Ectodermal cell (in vitro differentiated cells): ENCODE results near the gene IL12A.

Source experiments
- H3K27ac ChIP-seq: 2 replicates; pipeline ENCODE4 v1.7.0; 2013; ENCODE audit warnings: mild to moderate bottlenecking, low read depth, low read length; ENCODE audit not compliant: insufficient read depth, poor library complexity, severe bottlenecking
- H3K27me3 ChIP-seq: 2 replicates; pipeline ENCODE4 v1.7.0; 2013; ENCODE audit warnings: mild to moderate bottlenecking, low read length; ENCODE audit not compliant: insufficient read depth, control insufficient read depth, poor library complexity, severe bottlenecking
- H3K36me3 ChIP-seq: one replicate; pipeline ENCODE4 v1.7.0; 2013; ENCODE audit warnings: low read length; ENCODE audit not compliant: control insufficient read depth, insufficient read depth
- H3K4me1 ChIP-seq: one replicate; pipeline ENCODE4 v1.7.0; 2013; ENCODE audit warnings: low read length; ENCODE audit not compliant: control insufficient read depth, insufficient read depth
- H3K4me3 ChIP-seq: 2 replicates; pipeline ENCODE4 v1.7.0; 2013; ENCODE audit warnings: low read depth, low read length, control low read depth; ENCODE audit not compliant: insufficient read depth
- H3K9me3 ChIP-seq: 2 replicates; pipeline ENCODE4 v1.7.0; 2013; ENCODE audit warnings: mild to moderate bottlenecking, low read length, moderate library complexity; ENCODE audit not compliant: control insufficient read depth
- WGBS, 2 experiments: methylation state at CpG; one replicate each; pipeline ENCODE4 v1.1.7; 2013; ENCODE audit warnings: missing lambda C conversion rate in 2 of 2; 5-methylcytosine and 5-hydroxymethylcytosine counted together

Gene IL12A

DNA sequence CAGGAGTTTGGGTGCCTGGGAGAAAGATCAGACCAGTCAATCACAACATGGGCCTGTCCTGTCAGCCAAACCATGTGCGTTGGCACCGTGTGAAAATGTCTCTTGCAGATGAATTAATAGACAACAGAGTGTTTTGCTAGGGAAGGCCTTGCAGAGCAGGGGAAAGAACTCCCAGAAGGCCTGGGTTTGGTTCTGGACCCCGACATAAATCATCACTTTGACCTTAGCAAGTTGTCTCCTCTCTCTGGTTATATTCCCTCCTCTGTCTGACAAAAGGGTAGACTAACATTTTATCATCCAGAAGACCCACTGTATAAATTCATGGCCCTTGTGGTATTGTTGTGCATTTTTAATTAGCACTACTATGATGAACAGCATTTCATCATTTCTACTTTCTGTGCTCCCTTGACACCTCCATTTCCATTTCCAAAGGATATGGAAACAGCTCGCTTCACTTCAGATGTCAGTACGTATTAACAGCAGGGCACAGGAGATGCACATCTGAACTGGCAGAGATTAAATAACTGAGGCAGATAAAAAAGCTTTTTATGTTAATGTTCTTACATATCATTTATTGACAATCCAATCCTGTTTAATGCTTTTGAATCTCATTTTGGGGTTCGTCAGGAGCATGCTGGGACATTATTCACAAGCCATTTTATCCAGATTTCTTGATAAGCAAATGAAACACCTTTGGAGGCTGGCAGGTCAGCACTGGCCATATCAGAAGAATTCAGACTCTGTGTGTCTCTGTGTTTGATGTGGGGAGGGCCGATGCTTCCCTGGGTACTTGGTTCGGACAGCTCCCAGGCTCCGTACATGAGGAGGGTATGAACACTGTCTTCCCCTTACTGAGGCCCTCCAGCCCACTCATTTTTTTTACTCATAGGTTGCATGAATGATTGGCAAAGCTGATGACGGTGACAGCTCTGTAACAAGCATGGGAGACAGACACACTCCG lies 28.2 kb upstream of the IL12A start:
- Histone ChIP-seq H3K36me3 (no peaks in the 10 kb centered on the region), H3K4me3 (no peak overlapping the region), H3K4me1 (no peaks in the 10 kb centered on the region), H3K27me3 (no peaks in the 10 kb centered on the region), H3K27ac (no peak overlapping the region), H3K9me3 (no peaks in the 10 kb centered on the region)
- WGBS, 2 experiments: 92 to 95% methylated on average over 10 to 11 of the region's 11 CpGs

DNA sequence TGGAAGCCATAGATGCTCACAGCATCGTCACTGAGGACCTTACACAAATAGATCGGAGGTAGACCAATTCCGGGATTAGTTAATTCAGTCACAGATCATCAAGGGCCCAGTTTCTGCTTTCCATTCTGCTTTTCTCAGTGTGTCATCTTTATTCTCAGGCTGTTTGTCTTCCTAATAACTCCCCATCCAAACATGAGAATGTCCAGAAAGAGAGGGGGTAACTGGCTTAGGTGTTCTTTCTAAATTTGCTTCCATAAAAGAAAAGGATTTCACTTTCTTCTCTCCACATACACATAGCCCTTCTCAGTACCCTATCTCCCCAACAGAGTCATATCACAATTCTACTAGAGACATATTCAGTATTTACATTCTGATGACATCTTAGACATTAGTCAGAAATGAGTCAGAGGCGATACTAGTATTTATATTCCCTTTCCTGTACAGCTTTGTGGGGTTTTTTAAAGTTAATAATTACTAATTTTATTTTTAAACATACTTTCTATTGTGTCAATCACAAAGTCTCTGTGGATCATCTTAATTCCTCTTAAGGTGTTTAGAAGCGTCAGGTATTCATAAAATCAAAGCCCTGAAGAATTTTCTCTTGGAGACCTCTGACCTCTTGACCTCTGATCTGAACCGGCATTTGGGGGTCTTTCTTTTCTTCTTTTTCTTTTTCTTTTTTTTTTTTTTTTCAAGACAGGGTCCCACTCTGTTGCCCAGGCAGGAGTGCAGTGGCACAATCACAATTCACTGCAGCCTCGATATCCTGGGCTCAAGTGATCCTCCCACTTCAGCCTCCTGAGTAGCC lies 24.3 kb upstream of the IL12A start:
- H3K4me1 ChIP-seq: no peaks in the 10 kb centered on the region
- H3K27ac ChIP-seq: no peak overlapping the region
- H3K4me3 ChIP-seq: no peak overlapping the region
- H3K9me3 ChIP-seq: no peaks in the 10 kb centered on the region
- H3K27me3 ChIP-seq: no peaks in the 10 kb centered on the region
- no peaks in the 10 kb centered on the region for H3K36me3 ChIP-seq
- 77 to 79% methylated on average over 6 of the region's 7 CpGs for WGBS, 2 experiments

DNA sequence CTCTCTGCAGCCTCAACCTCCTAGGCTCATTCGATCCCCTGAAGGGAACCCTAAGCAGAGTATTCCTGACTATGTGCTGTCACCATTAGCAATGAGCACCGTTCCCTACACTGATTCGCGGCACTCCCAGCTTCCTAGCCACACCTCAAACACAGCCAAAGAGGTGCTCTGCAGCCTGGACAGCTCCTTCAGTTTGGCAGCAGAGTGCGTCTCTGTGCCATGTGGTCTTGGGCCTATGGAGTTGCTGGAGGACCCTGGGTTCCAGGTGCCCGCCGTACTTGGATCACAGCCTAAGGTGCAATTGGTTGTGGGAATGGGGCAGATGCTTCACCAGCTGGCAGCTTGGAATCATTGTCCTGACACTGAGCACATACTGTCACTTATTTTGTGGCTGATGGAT lies 17.3 kb upstream of the IL12A start:
- WGBS, 2 experiments: 85 to 86% methylated on average over 7 of the region's 7 CpGs
- H3K27me3 ChIP-seq: no peaks in the 10 kb centered on the region
- no peaks in the 10 kb centered on the region for H3K9me3 ChIP-seq
- no peaks in the 10 kb centered on the region for H3K36me3 ChIP-seq
- no peaks in the 10 kb centered on the region for H3K4me1 ChIP-seq
- H3K27ac ChIP-seq: no peak overlapping the region
- H3K4me3 ChIP-seq: no peak overlapping the region

DNA sequence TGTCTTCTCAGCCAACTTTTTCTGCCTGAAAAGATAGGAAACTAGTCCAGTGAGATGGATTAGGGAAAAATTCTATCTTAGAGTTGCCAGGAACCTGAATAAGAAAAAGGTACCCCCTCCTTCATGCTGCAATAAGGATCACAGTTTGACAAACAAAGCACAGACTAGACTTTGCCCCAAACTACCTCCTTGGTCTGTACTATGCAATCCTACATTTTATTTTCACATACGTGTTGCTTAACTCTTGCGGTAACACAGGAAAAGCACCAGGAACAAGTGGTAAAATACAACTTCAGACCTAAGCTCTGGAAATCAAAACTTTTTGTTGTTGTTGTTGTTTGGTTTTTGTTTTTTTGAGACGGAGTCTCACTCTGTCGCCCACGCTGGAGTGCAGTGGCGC lies 11.3 kb upstream of the IL12A start:
- H3K27me3 ChIP-seq: no peaks in the 10 kb centered on the region
- WGBS, 2 experiments: 92 to 95% methylated on average over 6 of the region's 6 CpGs
- no peak overlapping the region for H3K4me3 ChIP-seq
- no peak overlapping the region for H3K27ac ChIP-seq
- H3K36me3 ChIP-seq: no peaks in the 10 kb centered on the region
- no peaks in the 10 kb centered on the region for H3K4me1 ChIP-seq
- no peaks in the 10 kb centered on the region for H3K9me3 ChIP-seq

DNA sequence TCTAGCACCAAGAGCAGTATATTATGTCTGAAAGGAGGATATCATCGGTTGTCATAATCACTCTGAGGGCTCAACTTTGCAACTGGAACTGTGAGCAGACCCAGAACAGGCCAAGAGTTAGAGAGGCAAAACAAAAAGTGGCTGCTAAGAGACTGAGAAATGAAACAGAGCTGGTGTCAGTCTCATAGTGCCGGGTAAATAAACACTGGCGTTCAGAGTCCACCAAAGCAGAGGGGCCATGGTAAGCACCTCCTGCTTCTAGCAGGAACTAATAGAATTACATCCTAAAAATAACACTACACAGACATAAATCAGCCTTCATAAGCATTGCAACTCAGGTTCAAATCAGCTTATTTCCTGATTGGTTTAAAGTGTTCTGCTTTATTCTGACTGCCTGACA lies 10.3 kb upstream of the IL12A start:
- 93 to 97% methylated on average over 3 of the region's 3 CpGs for WGBS, 2 experiments
- no peaks in the 10 kb centered on the region for H3K27me3 ChIP-seq

DNA sequence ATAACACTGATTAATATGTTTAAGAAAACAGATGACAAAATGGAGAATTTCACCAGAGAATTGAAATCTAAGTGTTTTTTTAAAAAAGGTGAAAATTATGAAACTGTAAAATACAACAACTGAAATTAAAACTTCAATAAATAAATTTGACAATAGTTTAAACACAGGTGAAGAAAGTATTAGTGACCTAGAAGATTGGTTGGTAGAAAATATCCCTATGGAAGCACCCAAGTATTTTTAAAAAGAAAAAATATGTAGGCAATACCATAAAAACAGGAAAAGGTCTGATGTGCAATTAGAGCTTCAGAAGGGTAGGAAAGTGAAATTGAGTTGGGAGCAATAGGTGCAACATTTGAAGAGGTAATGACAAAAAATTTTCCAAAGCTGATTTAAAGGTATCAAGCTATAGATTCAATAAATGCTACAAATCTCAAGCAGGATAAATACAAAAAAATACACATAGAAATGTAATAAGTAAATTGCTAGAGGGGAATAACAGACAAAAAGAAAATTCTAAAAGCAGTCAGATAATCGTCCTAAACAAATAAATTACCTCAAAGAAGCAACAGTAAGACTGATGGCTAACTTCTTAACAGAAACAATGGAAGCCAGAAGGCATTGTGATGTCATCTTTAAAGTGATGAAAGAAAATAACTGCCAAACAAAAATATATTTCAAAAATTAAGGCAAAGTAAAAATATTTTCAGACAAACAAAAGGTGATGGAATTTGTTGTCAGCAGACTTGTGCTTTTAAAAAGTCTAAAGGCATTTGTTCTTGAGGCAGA lies 9.5 kb upstream of the IL12A start:
- H3K27me3 ChIP-seq: no peaks in the 10 kb centered on the region
- 100% methylated on average over 1 of the region's 1 CpG; no CpG with 5 or more reads in 1 of the 2 experiments for WGBS, 2 experiments
- H3K36me3 ChIP-seq: no peaks in the 10 kb centered on the region
- H3K9me3 ChIP-seq: no peaks in the 10 kb centered on the region
- H3K27ac ChIP-seq: no peak overlapping the region
- no peak overlapping the region for H3K4me3 ChIP-seq
- no peaks in the 10 kb centered on the region for H3K4me1 ChIP-seq

More for the DNA sequence above, 10.3 kb upstream of the IL12A start:
- Histone ChIP-seq H3K9me3 (no peaks in the 10 kb centered on the region), H3K4me1 (no peaks in the 10 kb centered on the region), H3K36me3 (no peaks in the 10 kb centered on the region), H3K27ac (no peak overlapping the region), H3K4me3 (no peak overlapping the region)

DNA sequence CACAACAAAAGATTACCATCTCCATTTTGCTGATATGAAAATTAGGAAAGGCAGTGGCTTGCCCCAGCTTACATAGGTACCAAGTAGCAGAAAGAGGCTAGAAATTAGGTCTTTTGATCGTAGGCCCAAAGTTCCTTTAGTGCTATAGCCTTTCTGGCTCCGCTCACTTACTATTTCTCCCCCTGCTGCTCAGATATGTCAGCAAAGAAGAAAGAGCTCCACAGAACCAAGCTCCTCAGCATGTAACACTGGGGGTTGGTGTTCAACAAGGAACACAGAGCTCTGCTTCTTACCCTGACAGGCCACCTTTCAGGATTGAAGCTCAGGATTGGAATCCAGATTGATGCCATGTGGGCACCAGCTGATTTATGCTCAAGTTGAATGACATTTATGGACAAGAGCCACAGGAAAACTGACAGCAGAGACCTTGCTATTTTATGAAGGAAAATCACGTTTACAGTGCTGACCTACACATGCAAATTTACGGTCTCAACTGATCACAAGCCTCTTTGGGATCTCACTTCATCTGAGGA lies 6.1 kb upstream of the IL12A start:
- no peaks in the 10 kb centered on the region for H3K36me3 ChIP-seq
- 81% methylated on average over 4 of the region's 4 CpGs for WGBS, 2 experiments
- H3K4me1 ChIP-seq: no peaks in the 10 kb centered on the region
- no peak overlapping the region for H3K27ac ChIP-seq
- H3K27me3 ChIP-seq: no peaks in the 10 kb centered on the region
- H3K9me3 ChIP-seq: no peaks in the 10 kb centered on the region
- H3K4me3 ChIP-seq: no peak overlapping the region

DNA sequence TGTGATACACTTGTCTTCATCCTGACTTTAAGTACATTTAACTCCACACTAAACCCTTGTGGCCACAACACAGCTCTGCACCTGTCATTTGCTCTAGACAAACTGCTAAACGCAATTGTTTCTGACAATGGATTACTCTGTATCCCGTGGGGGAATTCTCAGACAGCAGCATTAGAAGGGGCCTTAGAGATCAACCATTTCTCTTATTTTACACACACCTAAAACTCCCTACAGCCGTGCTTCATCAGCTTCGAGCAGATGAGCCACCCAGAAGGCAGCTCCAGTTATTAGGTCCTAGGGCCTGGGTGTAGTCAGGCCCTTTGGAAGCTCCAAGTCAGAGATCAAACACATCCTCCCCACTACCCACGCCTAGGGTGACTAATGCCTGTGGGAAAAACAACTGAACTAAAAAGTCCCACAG lies 1.3 kb upstream of the IL12A start:
- no peaks in the 10 kb centered on the region for H3K9me3 ChIP-seq
- WGBS, 2 experiments: 88 to 89% methylated on average over 5 of the region's 5 CpGs
- H3K36me3 ChIP-seq: no peaks in the 10 kb centered on the region
- H3K4me1 ChIP-seq: no peaks in the 10 kb centered on the region
- H3K27me3 ChIP-seq: peaks cover 11% of the 10 kb centered on the region
- no peak overlapping the region for H3K4me3 ChIP-seq
- no peak overlapping the region for H3K27ac ChIP-seq

DNA sequence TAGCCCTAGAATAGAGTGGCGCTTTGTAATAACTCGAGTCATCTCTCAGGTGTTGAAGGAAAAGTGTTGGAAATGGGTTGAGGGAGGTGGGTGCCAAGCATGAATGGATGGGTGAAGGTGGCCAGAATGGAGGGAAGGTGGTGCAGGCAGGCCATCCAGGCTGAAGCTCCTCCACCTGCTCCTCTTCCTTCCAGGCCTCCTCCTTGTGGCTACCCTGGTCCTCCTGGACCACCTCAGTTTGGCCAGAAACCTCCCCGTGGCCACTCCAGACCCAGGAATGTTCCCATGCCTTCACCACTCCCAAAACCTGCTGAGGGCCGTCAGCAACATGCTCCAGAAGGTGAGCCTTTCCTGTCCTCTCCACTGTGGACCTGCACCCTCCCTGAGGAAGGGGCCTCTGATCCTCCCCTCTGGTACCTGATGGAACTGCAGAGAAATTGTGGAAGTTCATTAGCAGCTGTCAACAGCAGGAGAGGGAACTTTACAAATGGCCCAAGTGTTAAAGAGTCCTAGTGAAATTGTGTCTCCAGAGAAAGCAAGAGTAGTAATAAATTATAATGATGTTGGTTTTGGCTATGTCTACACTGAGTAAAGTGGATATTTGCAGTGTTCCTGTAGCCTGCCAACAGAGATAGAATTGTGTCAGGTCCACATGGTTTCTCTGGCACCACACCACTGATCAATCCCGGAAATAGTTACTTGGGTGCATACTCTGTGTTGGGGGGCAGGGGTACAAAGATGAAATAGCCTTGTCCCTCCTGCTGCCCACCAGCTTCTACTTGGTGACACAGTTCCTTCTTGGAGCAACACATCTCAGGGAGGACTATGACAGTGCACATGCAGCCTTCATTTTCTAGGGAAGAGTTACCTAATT lies 1.6 kb downstream of the IL12A start:
- Histone ChIP-seq H3K9me3 (no peaks in the 10 kb centered on the region), H3K4me3 (no peak overlapping the region), H3K27ac (no peak overlapping the region), H3K4me1 (no peaks in the 10 kb centered on the region), H3K36me3 (no peaks in the 10 kb centered on the region), H3K27me3 (peaks cover 11% of the 10 kb centered on the region)
- 94% methylated on average over 5 of the region's 5 CpGs for WGBS, 2 experiments
